Thoracic aorta (tissue), 2 donors: Measurements from ENCODE around the gene OR51B4. TPM values are rescaled to one million over a fixed set of nuclear protein-coding genes. Genes with fewer than 3 reads are reported as not detected.

Experiments
- ATAC-seq: fragments of 150-250 bp; one replicate; pipeline ENCODE4 v1.8.0; 2017; ENCODE audit warnings: low read depth; ENCODE audit not compliant: insufficient number of reproducible peaks, low FRiP score
- DNase-seq: peaks from one replicate; pipeline ENCODE4 v3.0.0-alpha.2; 2020; ENCODE audit warnings: low spot score
- H3K27ac ChIP-seq, 2 donors: fragments of 200-600 bp; sonication (generic); 1 replicate in 1 of 2; 2 replicates in 1 of 2; pipeline ENCODE4 v1.5.1; 2016; ENCODE audit warnings: mild to moderate bottlenecking in 2 of 2, moderate library complexity in 2 of 2
- H3K27me3 ChIP-seq: fragments of 200-600 bp; sonication (generic); replicated peaks from 2 replicates; pipeline ENCODE4 v1.6.0; 2016; ENCODE audit warnings: mild to moderate bottlenecking; ENCODE audit not compliant: insufficient read depth
- H3K36me3 ChIP-seq: fragments of 200-600 bp; sonication (generic); one replicate; pipeline ENCODE4 v1.5.1; 2016
- H3K4me1 ChIP-seq, 2 donors: fragments of 200-600 bp; sonication (generic); 1 replicate in 1 of 2; 2 replicates in 1 of 2; pipeline versions ENCODE4 v1.5.1 to v1.6.0; 2016; ENCODE audit warnings: low read depth in 2 of 2, mild to moderate bottlenecking in 1 of 2; ENCODE audit not compliant: control insufficient read depth in 1 of 2
- H3K4me3 ChIP-seq: fragments of 200-600 bp; sonication (generic); 2 replicates; pipeline ENCODE4 v1.5.1; 2016; ENCODE audit warnings: mild to moderate bottlenecking
- H3K9me3 ChIP-seq: fragments of 200-600 bp; sonication (generic); 2 replicates; pipeline ENCODE4 v1.5.1; 2016
- CTCF ChIP-seq: fragments of 200-600 bp; sonication (generic); IDR thresholded peaks from one replicate; pipeline ENCODE4 v1.5.1; 2019; ENCODE audit warnings: antibody characterized with exemption
- total RNA-seq, 2 donors: library from RNA; depleted of rRNA; stranded (reverse); fragments of >200 nt; gene quantifications; one replicate each; pipeline versions ENCODE4 v1.1.0 to v1.2.3, GENCODE V29; 2016

The OR51B4 gene
- total RNA-seq, 2 donors from 2014 or later: not detected

GRCh38 chr11:5293028-5293427, 8.7 kb downstream of the OR51B4 start:
- DNase-seq: no peak
- Histone ChIP-seq H3K36me3 (no peaks in the 10 kb centered on the region), H3K9me3 (no peaks in the 10 kb centered on the region), H3K27ac (no peak overlapping the region), H3K27me3 (no peaks in the 10 kb centered on the region), H3K4me3 (no peak overlapping the region), H3K4me1 (no peaks in the 10 kb centered on the region)
- no peak for TF ChIP-seq CTCF
- ATAC-seq: no peak

GRCh38 chr11:5291207-5291838, 10.4 kb downstream of the OR51B4 start:
- H3K4me3 ChIP-seq: no peak overlapping the region
- no peak for TF ChIP-seq CTCF
- H3K9me3 ChIP-seq: no peaks in the 10 kb centered on the region
- no peak for DNase-seq
- H3K36me3 ChIP-seq: no peaks in the 10 kb centered on the region
- no peak overlapping the region for H3K27ac ChIP-seq
- no peaks in the 10 kb centered on the region for H3K4me1 ChIP-seq
- no peaks in the 10 kb centered on the region for H3K27me3 ChIP-seq
- ATAC-seq: no peak

GRCh38 chr11:5290106-5290505, 11.6 kb downstream of the OR51B4 start:
- ATAC-seq (no peak), DNase-seq (no peak)
- no peaks in the 10 kb centered on the region for H3K27me3 ChIP-seq
- no peaks in the 10 kb centered on the region for H3K9me3 ChIP-seq
- H3K27ac ChIP-seq: no peak overlapping the region
- no peak for TF ChIP-seq CTCF
- no peak overlapping the region for H3K4me3 ChIP-seq
- no peaks in the 10 kb centered on the region for H3K36me3 ChIP-seq
- no peaks in the 10 kb centered on the region for H3K4me1 ChIP-seq

GRCh38 chr11:5289696-5290095, 12.1 kb downstream of the OR51B4 start:
- Histone ChIP-seq H3K36me3 (no peaks in the 10 kb centered on the region), H3K27ac (no peak overlapping the region), H3K4me1 (no peaks in the 10 kb centered on the region), H3K4me3 (no peak overlapping the region), H3K9me3 (no peaks in the 10 kb centered on the region), H3K27me3 (no peaks in the 10 kb centered on the region)
- DNase-seq: no peak
- no peak for ATAC-seq
- TF ChIP-seq CTCF: no peak

- DNase-seq (no peak), ATAC-seq (no peak)
- no peak for TF ChIP-seq CTCF
Measured at GRCh38 chr11:5288906-5289550, 12.7 kb downstream of the OR51B4 start.

More at GRCh38 chr11:5288906-5289550, 12.7 kb downstream of the OR51B4 start:
- H3K4me1 ChIP-seq: no peaks in the 10 kb centered on the region
- no peaks in the 10 kb centered on the region for H3K27me3 ChIP-seq
- no peaks in the 10 kb centered on the region for H3K9me3 ChIP-seq
- no peak overlapping the region for H3K27ac ChIP-seq
- no peaks in the 10 kb centered on the region for H3K36me3 ChIP-seq
- H3K4me3 ChIP-seq: no peak overlapping the region
